A673 (cell line): Measurements from ENCODE around the gene PLCL1. TPM values are rescaled to one million over a fixed set of nuclear protein-coding genes. Genes with fewer than 3 reads are reported as not detected.

Experiments
- BruUV-seq: library from RNA; stranded (reverse); fragments of 400-500 nt; replicated peaks from 2 replicates; lab custom pipeline; 2021; lab: Mats Ljungman, UMichigan
- CTCF ChIA-PET: fragments of 300-600 bp; sonication (Branson Sonifier 250); formaldehyde crosslinking; loops from one replicate; lab custom pipeline; 2022; ENCODE audit warnings: antibody characterized with exemption; lab: Charles Lee
- POLR2A ChIA-PET: fragments of 300-600 bp; sonication (Branson Sonifier 250); formaldehyde crosslinking; loops from one replicate; lab custom pipeline; 2022; ENCODE audit warnings: antibody characterized with exemption; ENCODE audit not compliant: low non-redundant PET; lab: Charles Lee
- DNase-seq: peaks from one replicate; pipeline ENCODE4 v3.0.0-alpha.2; 2015; ENCODE audit warnings: low spot score
- H3K27ac ChIP-seq: fragments of 200-600 bp; sonication (generic); 2 replicates; pipeline ENCODE4 v1.5.1; 2016; ENCODE audit warnings: mixed run types, low read depth, mild to moderate bottlenecking, mixed read lengths, antibody characterized with exemption, low read length; ENCODE audit not compliant: poor library complexity, severe bottlenecking
- H3K27me3 ChIP-seq: fragments of 200-600 bp; sonication (generic); replicated peaks from 2 replicates; pipeline ENCODE4 v1.6.1; 2017; ENCODE audit warnings: mixed run types, low read depth, mild to moderate bottlenecking, mixed read lengths, antibody characterized with exemption, low read length; ENCODE audit not compliant: insufficient read depth, poor library complexity
- H3K36me3 ChIP-seq: fragments of 200-600 bp; sonication (generic); 2 replicates; pipeline ENCODE4 v1.6.1; 2016; ENCODE audit warnings: mixed run types, mild to moderate bottlenecking, mixed read lengths, antibody characterized with exemption, low read length; ENCODE audit not compliant: insufficient read depth, poor library complexity, severe bottlenecking
- H3K4me1 ChIP-seq: fragments of 200-600 bp; sonication (generic); 2 replicates; pipeline ENCODE4 v1.6.1; 2017; ENCODE audit warnings: mixed run types, mild to moderate bottlenecking, mixed read lengths, antibody characterized with exemption, low read length; ENCODE audit not compliant: insufficient read depth, poor library complexity, severe bottlenecking
- H3K4me3 ChIP-seq: fragments of 200-600 bp; sonication (generic); 2 replicates; pipeline ENCODE4 v1.5.1; 2016; ENCODE audit warnings: low read depth, mixed run types, mild to moderate bottlenecking, mixed read lengths, low read length; ENCODE audit not compliant: poor library complexity, severe bottlenecking
- H3K9me3 ChIP-seq: fragments of 200-600 bp; sonication (generic); 2 replicates; pipeline ENCODE4 v1.6.1; 2016; ENCODE audit warnings: mixed run types, low read depth, mild to moderate bottlenecking, mixed read lengths, antibody characterized with exemption, low read length; ENCODE audit not compliant: poor library complexity, severe bottlenecking
- CTCF ChIP-seq: fragments of 300-800, 200-600 bp; sonication (generic); conservative IDR thresholded peaks from 2 replicates; pipeline ENCODE4 v1.5.1; 2017; ENCODE audit warnings: low read depth, mild to moderate bottlenecking, antibody characterized with exemption, low read length, moderate library complexity, mixed read lengths
- EZH2 ChIP-seq: fragments of 200-600 bp; sonication (generic); IDR thresholded peaks from 2 replicates; pipeline ENCODE4 v1.6.1; 2017; ENCODE audit warnings: borderline replicate concordance, low read depth, mild to moderate bottlenecking, mixed read lengths, antibody characterized with exemption, low read length; ENCODE audit not compliant: poor library complexity, severe bottlenecking
- intact Hi-C: fragments of 100-400 bp; cut with micrococcal nuclease; formaldehyde crosslinking; loops from one replicate; pipeline ENCODE4 v1.10.0; 2022; ENCODE audit not compliant: unreplicated experiment
- total RNA-seq: library from RNA; stranded (reverse); gene quantifications from 2 replicates; pipeline ENCODE4 v1.2.3, GENCODE V29; 2021

The PLCL1 gene
- total RNA-seq, 1 experiment from 2014 or later = not detected

DNA sequence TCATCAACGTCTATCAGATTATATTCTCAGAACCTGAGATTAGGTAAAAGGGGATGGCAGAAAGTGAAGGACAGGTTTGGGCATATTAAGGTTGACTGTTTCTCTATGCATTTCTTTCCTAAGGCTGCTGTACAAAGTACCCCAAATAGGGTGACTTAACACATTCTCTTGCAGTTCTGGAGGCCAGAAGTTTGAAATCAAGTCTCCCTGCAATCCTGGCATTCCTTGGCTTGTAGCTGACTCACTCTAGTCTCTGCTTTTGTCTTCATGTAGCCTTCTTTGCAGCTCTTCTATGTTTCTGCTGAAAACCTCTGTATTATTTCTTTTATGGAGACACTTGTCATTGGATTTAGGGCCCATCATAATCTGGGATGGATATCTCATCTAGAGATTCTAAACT, 364.3 kb downstream of the PLCL1 start:
- H3K27me3 ChIP-seq = no peaks in the 10 kb centered on the region
- no peak for DNase-seq
- no TSS peak for BruUV-seq
- H3K36me3 ChIP-seq = no peaks in the 10 kb centered on the region
- no peaks in the 10 kb centered on the region for H3K9me3 ChIP-seq
- ChIA-PET POLR2A (no interaction called here), CTCF (no interaction called here)
- intact Hi-C loops = no loop called here
- H3K4me1 ChIP-seq = no peaks in the 10 kb centered on the region
- H3K27ac ChIP-seq = no peak overlapping the region
- no peak overlapping the region for H3K4me3 ChIP-seq
- TF ChIP-seq CTCF = no peak
- no peak for TF ChIP-seq EZH2

GRCh38 chr2:198173242-198173641, 368.8 kb downstream of the PLCL1 start:
- H3K4me1 ChIP-seq = no peaks in the 10 kb centered on the region
- no peak for DNase-seq
- no peak for TF ChIP-seq EZH2
- no peak for TF ChIP-seq CTCF
- no peaks in the 10 kb centered on the region for H3K36me3 ChIP-seq
- H3K9me3 ChIP-seq = no peaks in the 10 kb centered on the region
- H3K27me3 ChIP-seq = no peaks in the 10 kb centered on the region
- intact Hi-C loops = no loop called here
- no TSS peak for BruUV-seq
- POLR2A ChIA-PET = no interaction called here
- H3K27ac ChIP-seq = no peak overlapping the region
- no peak overlapping the region for H3K4me3 ChIP-seq
- CTCF ChIA-PET = no interaction called here

- POLR2A ChIA-PET = no interaction called here
- Histone ChIP-seq H3K36me3 (no peaks in the 10 kb centered on the region), H3K4me3 (no peak overlapping the region), H3K4me1 (no peaks in the 10 kb centered on the region), H3K9me3 (peaks cover 2% of the 10 kb centered on the region), H3K27me3 (no peaks in the 10 kb centered on the region), H3K27ac (no peak overlapping the region)
- no peak for TF ChIP-seq EZH2
- TF ChIP-seq CTCF = no peak
- no TSS peak for BruUV-seq
- intact Hi-C loops = no loop called here
- no peak for DNase-seq
- CTCF ChIA-PET = no interaction called here
Measured at GRCh38 chr2:198173864-198174263, 369.5 kb downstream of the PLCL1 start.
